ENCODE results near the gene PRKCA.

PRKCA gene

GRCh38 chr17:66779237-66779606 is 476.8 kb downstream of the PRKCA start:
- TF ChIP-seq TAF1 (IDR thresholded peaks at IDR 0.05; ENCODE audit: borderline replicate concordance, insufficient read depth, low read length) (no peak), FOXP2 (optimal IDR thresholded peaks at IDR 0.05; ENCODE audit: borderline replicate concordance, extremely low read depth, extremely low read length, insufficient read depth) (no peak), REST (IDR thresholded peaks at IDR 0.05; ENCODE audit: insufficient read depth in 1 of 2, low read depth in 2 of 2, low read length in 2 of 2) (no peak), POLR2AphosphoS5 (IDR thresholded peaks at IDR 0.05; ENCODE audit: low read depth, low read length) (no peak), SIN3A (IDR thresholded peaks at IDR 0.05; ENCODE audit: borderline replicate concordance, insufficient read depth, low read length) (no peak)

DNA sequence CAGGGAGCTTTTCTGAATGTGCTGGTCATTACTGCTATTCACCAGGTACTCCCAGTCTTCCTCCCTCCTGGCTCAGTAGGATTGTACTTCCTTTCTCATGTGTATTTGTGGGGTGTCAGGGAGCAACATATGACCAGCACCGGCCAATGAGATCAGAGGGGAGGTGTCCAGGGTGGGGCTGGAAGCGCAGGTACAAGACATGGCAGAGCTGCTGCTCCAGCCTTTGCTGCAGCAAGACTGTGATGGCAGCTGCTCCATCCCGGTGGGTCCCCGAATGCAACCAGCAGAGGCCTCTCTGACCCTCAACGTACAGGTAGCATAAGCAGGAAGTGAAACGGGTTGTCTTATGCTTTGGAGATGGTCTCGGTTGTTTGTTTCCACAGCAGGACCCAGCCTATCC is 478.7 kb downstream of the PRKCA start:
- no peak for TF ChIP-seq SIN3A (IDR thresholded peaks at IDR 0.05; ENCODE audit: borderline replicate concordance, insufficient read depth, low read length)
- TF ChIP-seq FOXP2 (optimal IDR thresholded peaks at IDR 0.05; ENCODE audit: borderline replicate concordance, extremely low read depth, extremely low read length, insufficient read depth), result no peak
- TF ChIP-seq REST (IDR thresholded peaks at IDR 0.05; ENCODE audit: insufficient read depth in 1 of 2, low read depth in 2 of 2, low read length in 2 of 2), result no peak
- TF ChIP-seq TAF1 (IDR thresholded peaks at IDR 0.05; ENCODE audit: borderline replicate concordance, insufficient read depth, low read length), result no peak
- TF ChIP-seq POLR2AphosphoS5 (IDR thresholded peaks at IDR 0.05; ENCODE audit: low read depth, low read length), result no peak

DNA sequence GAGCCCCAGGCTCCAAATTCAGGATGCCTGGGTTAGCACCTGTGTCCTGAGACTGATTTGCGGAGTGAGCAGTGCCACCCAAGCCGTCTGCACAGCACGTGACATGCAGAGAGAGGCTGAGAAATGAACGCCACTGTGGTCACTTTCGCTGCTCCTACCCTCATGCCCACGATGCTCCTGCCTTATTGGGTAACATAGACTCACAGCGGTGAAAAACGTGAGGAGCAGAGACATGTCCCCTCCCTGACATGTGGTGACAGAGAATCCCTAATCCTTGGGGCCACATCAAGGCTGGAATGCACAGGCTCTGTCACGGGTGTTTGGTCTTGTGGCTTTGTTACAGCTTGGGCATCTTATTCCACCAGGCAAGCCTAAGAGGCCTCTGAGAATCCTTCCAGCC is 480.4 kb downstream of the PRKCA start:
- TF ChIP-seq FOXP2 (optimal IDR thresholded peaks at IDR 0.05; ENCODE audit: borderline replicate concordance, extremely low read depth, extremely low read length, insufficient read depth) (no peak), TAF1 (IDR thresholded peaks at IDR 0.05; ENCODE audit: borderline replicate concordance, insufficient read depth, low read length) (no peak), SIN3A (IDR thresholded peaks at IDR 0.05; ENCODE audit: borderline replicate concordance, insufficient read depth, low read length) (no peak), REST (IDR thresholded peaks at IDR 0.05; ENCODE audit: insufficient read depth in 1 of 2, low read depth in 2 of 2, low read length in 2 of 2) (no peak), POLR2AphosphoS5 (IDR thresholded peaks at IDR 0.05; ENCODE audit: low read depth, low read length) (no peak)

- no peak for TF ChIP-seq REST (IDR thresholded peaks at IDR 0.05; ENCODE audit: insufficient read depth in 1 of 2, low read depth in 2 of 2, low read length in 2 of 2)
- TF ChIP-seq TAF1 (IDR thresholded peaks at IDR 0.05; ENCODE audit: borderline replicate concordance, insufficient read depth, low read length), result no peak
- TF ChIP-seq FOXP2 (optimal IDR thresholded peaks at IDR 0.05; ENCODE audit: borderline replicate concordance, extremely low read depth, extremely low read length, insufficient read depth), result no peak
- no peak for TF ChIP-seq SIN3A (IDR thresholded peaks at IDR 0.05; ENCODE audit: borderline replicate concordance, insufficient read depth, low read length)
- TF ChIP-seq POLR2AphosphoS5 (IDR thresholded peaks at IDR 0.05; ENCODE audit: low read depth, low read length), result no peak
Measured at GRCh38 chr17:66783656-66784381, 481.4 kb downstream of the PRKCA start.
